Measurements from ENCODE around the gene PDIA5.

PDIA5 gene

DNA sequence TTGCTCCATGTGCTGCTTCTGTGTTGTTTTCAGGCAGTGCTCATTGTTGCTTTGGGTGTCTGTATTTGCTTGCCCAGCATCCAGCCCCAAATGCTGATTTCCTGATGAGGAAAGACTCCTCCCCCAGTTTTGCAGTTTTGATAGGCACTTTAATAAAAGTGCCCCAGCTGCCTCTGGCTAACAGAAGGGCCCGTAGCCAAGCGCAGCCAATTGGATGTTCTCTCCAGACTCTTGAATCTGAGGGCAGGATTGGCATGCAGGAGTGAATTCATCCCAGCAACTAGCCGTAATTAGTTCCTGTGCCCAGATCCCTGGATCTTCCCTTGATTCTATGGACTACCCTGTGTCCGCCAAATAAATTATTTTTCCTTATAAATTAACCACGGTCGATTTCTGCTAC lies 24.4 kb upstream of the PDIA5 start:
- DNase-seq (ENCODE audit: low spot score) = no peak

DNA sequence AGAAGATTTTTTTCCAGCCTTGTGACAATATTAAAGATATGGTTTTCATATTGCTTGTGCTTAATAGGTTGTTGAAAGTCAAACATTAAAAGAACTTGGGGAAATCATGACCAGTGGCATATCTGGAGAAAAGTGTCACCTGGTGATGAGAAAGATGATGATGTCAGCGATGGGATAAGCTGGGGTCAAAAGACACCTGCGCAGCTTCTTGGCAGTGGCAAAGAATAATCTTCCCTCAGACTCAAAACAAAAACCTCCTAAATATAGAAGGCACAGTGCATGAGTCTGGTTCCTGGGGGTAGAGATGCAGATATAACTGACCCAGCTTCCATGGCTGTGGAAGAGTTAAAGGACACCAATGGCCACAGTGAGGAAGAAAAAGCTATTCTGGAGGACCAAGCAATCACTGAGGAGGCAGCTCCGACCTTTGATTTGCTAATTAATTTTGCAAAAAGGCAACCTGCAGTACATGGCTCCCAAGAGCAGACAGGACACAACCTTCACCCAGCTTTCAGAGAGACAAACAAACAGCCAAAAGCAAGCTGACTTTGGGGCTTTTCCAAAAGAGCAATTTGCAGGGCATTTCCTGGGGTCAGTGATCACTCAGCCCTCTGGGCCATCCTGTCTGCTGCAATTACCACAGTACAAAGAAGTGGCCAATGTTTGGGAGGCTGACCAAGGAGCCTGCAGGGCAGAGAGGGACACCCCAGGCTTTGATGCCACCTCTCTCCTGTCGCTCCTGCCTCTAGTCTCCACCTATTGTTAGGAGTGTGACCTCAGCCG lies 21.7 kb upstream of the PDIA5 start:
- no peak for DNase-seq (ENCODE audit: low spot score)

DNA sequence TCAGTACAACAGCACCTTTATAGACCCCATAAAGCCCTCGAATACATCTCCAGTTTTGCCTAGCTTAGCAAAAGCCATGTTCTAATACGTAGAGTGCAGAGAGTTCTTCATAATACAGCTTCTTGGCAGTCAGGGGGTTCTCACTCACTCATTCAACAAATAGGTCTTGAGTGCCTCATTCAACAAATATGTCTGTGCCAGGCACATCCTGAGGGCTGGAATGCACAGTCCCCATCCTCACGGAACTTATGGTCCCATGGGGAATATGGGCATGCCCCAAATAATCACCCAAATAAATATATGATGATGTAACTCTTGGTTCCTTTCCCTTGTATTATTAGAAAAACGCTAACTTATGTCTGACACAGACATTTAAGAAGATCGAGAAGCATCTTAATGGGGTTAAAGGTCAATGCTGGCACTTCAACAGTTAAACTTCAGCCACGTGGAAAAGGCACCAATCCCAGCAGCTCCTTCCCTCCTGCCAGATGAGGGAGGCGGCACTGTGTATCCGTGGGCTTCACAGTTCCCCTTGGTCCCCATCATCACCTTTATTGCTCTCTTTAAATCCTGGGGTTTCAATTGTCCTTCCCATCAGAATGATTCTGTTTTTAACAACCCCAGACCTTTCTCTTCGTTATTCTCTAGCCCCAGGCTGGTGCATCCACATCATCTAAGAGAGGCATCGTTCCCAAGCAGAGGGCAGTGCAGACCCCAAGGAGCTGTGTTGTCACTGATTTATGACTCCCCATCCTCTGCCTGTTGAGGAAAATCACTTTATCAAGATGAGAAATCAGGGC lies 20.4 kb upstream of the PDIA5 start:
- DNase-seq (ENCODE audit: low spot score) = no peak

DNA sequence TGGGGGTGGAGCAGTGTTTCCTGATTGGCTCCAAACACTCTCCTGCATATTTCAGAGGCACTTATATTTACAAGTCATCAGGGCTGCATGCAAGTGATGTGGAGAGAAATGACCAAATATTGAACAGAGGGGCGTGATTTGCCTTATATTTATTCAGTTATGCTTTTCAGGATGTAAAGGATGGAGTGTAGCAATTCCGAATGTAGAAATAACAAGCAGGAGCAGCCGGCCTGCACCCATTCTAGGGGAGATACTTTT lies 19.8 kb upstream of the PDIA5 start:
- no peak for DNase-seq (ENCODE audit: low spot score)

DNA sequence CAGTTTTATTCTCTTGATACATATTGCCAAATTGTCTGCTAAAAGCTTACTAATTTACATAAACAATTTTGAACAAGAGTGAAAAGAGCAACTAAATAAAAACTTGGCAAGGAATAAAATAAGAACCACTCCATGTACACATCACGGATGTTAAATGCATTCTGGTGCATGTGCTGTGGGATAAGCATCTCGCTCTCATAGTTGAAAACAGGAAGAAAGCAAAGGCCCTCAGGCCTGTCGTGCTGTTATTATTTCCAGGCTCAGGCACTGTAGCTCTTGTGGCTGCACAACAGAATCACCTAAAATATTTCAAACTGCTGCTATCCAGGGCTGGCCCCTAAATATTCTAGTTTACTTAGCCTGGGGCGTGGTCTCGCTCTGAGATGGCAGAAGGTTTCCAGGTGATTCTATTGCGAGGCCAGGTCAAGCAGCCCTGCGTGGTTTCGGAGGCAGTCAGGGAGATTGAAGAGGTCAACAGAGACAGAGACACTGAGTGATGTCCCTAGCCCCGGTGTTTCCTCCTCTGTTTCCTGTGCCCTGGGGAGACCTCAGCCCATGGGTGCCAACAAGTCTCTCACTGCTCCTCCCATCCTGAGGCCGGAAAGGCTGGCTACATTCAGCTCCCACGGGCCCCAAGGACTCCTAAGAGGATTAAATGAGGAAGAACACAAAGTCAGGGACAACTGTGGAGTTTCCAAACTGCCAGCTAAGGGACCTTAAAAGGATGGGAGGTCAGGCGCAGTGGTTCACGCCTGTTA lies 18.2 kb upstream of the PDIA5 start:
- DNase-seq (ENCODE audit: low spot score) = no peak

DNA sequence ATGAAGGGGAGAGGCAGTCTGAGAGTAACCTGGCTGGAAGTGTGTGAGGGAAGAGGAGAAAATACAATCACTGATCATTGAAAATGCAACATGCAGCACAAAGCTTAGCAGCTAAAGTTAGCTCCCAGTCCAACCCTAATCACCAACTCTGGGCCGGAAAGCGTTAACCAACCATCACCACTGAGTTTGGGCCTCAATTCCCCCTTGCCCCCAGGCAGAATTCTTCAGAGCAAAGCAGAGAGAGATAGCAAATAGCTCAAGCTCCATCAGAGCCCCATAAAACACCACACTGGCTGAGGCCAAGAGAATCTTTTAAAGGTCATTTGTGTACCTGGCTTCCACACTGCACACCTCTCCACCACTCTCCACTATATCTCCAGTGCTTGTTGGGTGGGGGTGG lies 16.2 kb upstream of the PDIA5 start:
- no peak for DNase-seq (ENCODE audit: low spot score)

DNA sequence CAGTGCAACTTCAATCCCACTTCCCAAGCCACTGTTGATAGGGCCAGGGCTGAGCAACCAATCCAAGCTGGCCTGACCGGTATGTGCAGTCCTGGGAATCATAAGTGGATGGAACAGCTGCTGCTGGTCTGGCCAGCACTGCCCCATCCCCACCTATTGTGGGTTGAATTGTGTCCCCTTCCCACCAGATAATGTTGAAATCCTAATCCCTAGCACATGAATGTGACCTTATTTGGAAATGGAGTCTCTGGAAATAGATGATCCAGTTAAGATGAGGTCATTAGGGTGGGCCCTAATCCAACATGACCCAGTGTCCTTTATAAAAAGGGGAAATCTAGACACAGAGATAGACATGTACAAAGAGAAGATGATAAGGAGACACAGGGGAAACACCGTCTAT lies 13.7 kb upstream of the PDIA5 start:
- no peak for DNase-seq (ENCODE audit: low spot score)

DNA sequence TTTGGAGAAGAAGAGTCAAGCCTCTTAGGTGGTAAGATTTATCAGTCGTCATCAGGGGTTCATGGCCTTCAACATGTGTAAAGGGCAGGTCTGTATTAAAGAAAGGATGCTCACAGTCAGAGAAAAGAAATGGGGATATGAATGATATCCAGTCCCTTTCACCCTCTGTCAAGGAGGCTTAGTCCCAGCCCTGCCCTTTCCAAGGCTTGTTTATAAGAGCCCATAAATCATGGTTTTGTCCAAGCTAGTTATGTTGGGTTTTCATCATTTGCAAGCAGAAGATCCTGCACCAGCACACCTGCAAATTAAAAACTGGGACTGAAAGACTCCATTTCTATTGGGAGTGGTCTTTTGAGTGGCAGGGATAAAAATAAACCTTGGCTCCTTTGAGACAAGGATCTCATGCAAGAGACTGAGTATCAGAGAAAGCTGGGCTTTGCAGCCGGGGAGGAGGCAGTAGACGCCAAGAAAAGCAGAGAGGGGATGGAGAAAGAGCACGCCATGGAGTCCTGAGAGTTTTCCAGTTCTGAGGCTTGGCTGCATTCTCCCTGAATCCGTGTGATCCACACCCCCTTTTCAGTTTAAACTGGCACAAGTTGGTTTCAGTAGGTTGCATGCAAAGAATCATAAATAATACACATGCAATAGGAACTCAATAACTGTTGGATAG lies 12.6 kb upstream of the PDIA5 start:
- no peak for DNase-seq (ENCODE audit: low spot score)

DNA sequence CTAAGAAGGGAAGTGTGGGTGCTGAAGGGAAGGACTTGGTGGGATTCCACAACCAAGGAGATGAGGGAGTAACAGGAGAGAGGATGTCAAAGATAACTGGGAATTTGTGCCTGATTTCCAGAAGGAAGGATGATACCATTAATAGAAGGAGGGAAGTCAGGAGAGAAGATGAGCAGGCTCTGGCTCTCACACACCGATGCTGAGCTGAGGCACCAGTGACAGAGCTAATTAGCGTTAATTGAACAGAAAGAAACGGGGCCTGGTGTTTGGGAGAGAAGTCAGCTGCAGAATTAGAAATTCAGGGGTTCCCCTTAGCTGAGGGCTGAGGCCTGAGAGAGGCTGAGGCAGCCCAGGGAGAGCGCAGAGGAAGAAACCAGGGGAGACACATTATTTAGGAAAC lies 11.9 kb upstream of the PDIA5 start:
- no peak for DNase-seq (ENCODE audit: low spot score)

DNA sequence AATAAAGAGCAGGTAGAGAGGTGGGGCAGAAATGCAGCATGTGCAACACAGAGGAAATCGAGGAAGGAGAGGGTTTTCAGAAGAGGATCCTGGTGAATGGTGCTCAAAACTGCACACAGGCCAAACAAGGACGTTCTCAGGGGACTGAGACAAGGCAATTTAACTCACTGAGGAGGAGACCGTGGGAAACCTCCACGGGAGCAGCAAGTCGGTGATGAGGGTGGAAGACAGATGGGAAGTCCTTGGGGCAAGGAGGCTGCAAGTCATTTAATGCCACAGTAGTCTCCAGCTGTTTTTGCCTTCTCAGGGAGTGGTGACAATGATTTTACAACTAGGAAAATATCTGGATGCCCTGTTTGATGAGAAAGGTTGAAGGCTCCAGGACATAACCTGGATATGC lies 11.5 kb upstream of the PDIA5 start:
- no peak for DNase-seq (ENCODE audit: low spot score)

DNA sequence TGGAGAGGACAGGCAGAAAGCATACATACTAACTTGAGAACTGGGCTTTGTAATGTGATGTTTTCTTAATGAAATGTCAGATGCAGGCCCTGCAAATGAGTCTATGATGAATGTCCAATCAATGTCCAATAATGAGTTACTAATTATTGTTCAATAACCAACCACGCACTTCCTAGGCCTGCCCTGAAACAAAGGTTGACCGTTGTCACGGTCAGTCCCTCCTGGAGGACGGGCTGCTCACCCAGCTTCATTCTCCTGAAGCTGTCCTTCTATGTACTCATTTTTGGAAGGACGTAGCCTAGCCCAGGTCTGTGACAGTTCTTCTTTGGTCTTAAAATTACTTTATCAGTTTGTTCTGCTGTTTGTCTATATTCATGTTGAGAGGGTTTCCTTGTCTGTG lies 8.3 kb upstream of the PDIA5 start:
- no peak for DNase-seq (ENCODE audit: low spot score)

DNA sequence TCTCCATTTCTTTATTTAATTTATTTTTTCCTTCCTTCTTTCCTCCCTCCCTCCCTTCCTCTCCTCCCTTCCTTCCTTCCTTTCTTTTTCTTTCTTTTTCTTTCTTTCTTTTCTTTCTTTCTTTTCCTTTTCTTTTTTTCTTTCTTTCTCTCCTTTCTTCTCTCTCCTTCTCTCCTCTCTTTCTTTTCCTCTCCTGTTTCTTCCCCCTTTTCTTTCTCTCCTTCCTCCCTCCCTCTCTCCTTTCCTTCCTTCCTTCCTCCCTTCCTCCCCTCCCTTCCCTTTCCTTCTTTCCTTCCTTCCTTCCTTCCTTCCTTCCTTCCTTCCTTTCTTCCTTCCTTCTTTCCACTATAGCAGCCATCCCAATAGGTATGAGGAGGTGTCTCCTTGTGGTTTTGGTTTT lies 6.8 kb upstream of the PDIA5 start:
- no peak for DNase-seq (ENCODE audit: low spot score)

DNA sequence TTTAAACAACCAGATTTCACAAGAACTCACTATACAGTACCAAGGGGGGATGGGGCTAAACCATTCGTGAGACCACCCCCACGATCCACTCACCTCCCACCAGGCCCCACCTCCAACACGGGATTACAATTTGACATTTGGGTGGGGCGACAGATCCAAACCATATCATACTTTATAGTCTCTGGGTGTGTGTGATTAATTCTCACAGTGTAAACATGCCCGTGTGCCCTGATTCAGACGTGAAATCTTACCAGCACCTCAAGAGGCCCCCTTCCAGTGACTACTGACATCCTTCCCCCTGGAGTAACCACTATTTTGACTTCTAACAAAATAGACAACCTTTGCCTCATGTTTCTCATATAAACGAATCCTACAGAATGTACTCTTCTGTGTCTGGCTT lies 5.0 kb upstream of the PDIA5 start:
- DNase-seq (ENCODE audit: low spot score) = no peak

DNA sequence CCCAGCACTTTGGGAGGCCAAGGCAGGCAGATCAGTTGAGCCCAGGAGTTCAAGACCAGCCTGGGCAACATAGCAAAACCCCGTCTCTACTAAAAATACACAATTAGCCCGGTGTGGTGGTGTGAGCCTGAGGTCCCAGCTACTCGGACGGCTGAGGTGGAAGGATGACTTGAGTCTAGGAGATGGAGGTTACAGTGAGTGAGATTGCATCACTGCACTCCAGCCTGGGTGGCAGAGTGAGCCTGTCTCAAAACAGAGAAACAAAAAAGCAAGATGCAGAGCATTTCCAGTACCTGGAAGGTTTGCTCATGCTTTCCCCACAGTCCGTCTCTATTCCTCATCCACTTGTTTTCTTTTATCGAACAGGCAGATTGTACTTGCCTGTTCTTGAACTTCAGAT lies 3.8 kb upstream of the PDIA5 start:
- DNase-seq (ENCODE audit: low spot score) = no peak

DNA sequence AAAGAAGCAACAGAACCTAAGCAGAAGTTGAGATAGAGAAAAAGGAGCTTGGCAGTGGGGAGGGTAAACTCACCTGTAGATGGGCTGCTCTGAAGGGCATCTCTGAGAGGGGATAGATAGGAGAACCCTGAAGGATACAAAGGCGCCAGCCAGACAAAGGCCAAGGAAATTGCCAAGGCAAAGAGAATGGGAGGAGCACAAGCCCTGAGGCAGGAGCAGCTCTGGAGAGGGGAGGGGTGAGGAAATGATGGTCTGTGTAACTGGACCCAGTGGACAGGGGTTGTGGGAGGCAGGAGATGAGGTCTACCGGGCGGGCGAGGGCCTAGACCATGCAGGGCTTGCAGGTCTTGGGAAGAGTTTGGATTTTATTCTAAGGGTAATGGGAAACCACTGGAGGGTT lies 2.3 kb upstream of the PDIA5 start:
- DNase-seq (ENCODE audit: low spot score) = no peak

DNA sequence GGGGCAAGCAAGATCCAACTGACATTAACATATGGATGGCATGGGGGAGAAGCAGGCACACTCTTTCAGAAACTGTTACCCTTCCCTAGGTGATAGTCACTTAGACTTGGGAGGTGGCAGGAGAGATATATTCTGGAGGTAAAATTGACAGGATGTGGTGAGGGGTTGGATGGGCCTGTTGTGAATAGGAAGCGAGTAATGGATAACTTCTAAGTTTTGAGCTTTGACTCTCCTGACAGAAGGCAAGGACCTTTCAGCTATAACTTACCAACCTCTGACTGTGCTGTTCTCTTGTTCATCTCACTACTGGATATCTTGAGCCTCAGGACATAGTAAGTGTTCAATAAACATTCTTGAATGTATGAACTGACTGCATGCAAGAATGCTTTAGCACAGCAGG lies 1.9 kb upstream of the PDIA5 start:
- no peak for DNase-seq (ENCODE audit: low spot score)

DNA sequence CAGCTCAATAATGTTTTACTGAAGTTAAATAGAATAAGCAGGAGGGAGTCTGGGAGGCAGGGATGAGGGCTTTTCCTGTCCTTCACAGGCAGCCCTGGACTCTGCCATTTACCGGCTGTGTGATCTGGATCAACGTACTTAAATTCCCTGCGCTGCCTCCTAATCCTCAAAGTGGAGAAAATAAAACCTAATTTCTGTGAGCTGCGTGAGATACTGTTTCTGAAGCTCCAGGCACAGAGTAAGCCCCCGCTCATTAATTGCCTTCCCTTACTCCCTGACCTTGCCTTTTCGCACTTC lies 278 bp upstream of the PDIA5 start:
- no peak for DNase-seq (ENCODE audit: low spot score)

DNA sequence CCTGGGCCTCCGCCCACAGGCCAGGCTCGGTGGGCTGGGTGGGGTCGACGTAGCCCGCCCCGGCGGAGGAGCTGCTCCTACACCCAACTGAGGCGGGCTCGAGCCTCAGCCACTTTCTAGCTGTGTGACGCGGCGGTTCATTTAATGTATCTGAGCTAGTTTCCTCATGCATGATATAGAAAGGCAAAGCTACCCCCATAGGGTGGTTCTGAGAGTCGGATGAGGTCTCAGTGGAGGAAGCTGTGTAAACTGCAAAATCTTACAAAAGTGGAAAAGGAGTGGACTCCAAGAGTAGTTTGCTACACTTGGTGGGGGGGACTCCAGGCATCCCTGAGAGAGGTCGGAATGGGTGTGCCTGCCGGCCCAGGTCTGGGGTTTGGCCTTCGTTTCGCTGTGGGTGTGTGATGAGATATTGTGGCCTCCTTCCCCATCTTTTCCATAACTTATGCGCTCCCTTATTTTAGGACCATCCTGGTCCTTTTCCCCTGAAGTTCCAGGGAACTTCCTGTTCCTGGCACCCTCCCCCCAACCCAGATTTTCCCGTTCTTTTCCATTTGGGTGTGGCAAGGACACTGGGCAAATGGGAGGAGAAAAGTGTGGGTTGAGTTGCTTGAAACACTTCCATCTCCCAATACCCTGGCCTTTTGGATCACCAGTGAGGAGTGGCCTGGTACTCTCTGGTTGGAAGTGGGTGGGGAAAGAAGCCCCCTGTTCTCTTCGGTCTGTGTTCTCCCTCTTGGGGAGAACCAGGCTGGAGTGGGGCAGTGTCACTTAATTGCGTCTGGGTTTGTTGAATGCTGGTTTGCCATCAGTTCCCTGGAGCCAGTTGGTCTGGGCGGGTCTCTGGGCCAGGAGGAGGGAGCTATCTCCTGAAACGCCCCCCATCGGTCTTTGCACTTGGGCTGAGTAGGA lies 1.1 kb downstream of the PDIA5 start:
- peak; percentile 23 for DNase-seq (ENCODE audit: low spot score)

DNA sequence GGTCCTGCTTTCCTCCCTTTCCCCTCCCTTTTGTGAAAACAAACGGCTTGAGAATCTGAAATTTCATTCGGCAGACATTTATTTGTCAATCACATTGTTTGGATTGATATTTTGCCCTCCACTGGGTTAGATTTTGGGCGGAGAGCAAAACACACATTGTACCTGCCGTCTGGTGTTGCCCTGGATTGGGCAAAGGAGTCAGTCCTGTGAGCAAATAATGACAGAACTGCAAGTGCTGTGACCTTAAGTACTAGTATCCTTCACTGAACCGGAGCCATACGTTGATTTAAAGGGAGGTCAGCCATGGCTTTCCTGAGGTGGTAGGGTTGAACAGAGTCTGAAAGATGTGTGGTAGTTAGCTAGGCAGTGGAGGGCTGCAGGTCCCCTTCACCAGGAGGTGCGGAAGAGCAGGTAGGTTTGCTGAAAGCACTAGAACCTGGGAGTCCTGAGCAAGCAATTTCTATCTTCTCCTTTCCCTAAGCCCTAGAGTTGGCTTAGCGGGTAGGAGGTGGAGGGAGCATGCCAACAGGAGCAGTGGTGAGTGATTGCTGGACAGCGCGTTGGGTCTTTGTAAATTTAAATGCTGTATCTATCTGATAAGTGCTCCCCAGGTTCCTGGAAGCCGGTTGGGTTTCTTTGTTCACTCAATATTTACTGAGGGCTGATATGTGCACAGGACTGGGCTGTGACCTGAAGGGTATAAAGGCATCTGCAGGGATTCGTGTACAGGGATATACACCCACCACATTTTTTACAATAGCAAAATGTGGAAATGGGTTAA lies 2.0 kb downstream of the PDIA5 start:
- no peak for DNase-seq (ENCODE audit: low spot score)

DNA sequence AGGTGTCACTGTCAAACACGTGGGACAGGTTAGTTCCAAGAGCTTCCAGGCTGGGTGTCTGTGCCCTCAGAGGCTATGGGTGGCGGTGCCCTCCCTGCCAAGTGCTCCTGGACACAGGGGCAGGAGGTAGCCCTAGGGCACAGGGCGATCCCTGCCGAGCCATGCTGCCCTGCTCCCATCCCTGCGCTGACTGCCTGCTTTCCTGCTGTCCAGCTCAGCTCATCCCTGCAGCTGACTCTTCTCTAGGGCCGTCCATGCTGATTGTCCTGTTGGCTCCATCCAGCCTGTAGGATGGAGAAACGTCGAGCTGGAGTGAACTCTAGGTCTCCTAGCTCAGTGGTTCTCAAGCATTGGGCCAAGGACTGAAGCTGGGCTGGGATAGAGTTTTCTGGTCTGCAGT lies 3.7 kb downstream of the PDIA5 start:
- no peak for DNase-seq (ENCODE audit: low spot score)

DNA sequence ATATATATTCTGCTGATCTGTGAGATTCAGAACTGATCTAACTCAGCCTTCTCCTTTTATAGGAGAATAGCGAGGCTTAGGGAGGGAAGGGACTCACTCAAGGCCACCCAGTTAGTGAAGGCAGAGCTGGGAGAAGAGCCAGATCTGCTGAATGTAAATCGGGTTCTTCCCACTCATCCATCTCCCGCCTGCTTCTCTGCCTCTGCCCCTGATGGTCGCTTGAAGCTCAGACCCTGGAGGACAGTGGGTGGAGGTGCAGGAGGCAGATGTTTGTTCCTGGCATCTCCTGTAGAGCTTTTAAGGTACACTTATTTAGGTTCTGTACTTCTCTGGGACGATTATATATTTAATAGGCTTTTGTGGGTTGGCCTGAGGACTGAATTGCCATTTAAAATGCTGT lies 4.3 kb downstream of the PDIA5 start:
- no peak for DNase-seq (ENCODE audit: low spot score)
